KBM-7 (cell line): ENCODE data around the gene SH3GL3.
A peak's percentile ranks its signal among the peaks of the same experiment; 100 is the strongest.

ENCODE experiments used
- DNase-seq: peaks from one replicate; pipeline ENCODE4 v3.0.0-alpha.2; 2015
- in situ Hi-C: fragments of 300-500 bp; cut with MboI; formaldehyde crosslinking; loops from 2 replicates; pipeline ENCODE4 v1.14.3; 2020; ENCODE audit warnings: low sequenced_read_pairs, low pct_unique_long_range_greater_than_20kb, mixed read lengths

The SH3GL3 gene

DNA sequence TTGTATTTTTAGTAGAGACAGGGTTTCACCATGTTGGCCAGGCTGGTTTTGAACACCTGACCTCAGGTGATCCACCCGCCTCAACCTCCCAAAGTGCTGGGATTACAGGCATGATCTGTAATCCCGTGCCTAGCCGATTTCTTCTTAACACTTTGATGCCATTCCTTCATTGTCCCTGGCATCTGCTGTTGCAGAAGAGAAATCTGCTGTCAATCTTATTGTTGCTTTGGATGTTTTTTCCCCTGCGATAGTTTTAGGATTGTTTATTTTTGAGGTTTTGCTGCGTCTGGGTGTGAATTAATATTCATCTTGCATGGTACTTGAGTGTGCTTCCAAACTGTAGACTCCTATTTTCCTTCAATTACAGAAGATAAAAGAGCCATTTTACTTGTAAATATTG is 107.4 kb downstream of the SH3GL3 start:
- DNase-seq: no peak
- in situ Hi-C loops: loop anchor here (25.0 kb wide), 1 partner anchor 292 kb away; no protein-coding TSS in a partner anchor

DNA sequence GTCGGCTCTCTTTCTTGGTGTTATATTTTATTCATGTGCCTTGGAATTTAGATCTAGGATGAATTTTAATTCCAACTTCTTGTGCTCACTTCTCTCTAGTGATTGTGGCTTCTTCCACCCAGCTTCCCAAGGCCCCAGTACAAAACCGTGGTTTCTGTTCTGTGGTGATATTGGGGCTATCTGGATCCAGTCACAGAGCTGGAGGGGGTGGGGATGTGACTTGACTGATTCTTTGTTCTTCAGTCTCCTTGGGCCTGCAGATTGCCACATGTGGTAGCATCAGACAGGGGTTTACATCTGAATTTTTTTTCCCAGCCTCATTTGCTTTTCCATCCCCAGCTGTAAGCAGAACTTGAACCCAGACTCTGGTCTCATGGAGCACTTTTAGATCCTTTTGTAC is 108.2 kb downstream of the SH3GL3 start:
- DNase-seq: no peak
- in situ Hi-C loops: loop anchor here (25.0 kb wide), 1 partner anchor 293 kb away; no protein-coding TSS in a partner anchor

DNA sequence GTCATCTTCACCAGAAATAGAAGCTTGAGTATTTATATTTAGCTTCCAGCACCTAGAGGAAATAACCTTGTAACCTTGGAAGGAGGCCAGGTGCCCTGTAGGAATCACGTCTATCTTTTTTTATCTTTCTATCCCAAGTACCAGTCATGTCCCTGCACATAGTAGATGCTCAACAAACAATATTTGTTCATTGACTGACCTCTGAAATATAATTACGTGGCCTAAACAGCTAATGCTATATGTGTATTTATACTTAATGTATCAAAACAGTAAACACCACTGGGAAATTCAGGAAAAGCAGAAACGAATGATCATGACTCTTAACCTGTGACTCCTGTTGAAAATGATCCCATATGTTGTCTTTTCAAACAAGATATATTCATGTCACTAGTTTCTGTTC is 108.9 kb downstream of the SH3GL3 start:
- DNase-seq: no peak
- in situ Hi-C loops: loop anchor here (25.0 kb wide), 1 partner anchor 294 kb away; no protein-coding TSS in a partner anchor

DNA sequence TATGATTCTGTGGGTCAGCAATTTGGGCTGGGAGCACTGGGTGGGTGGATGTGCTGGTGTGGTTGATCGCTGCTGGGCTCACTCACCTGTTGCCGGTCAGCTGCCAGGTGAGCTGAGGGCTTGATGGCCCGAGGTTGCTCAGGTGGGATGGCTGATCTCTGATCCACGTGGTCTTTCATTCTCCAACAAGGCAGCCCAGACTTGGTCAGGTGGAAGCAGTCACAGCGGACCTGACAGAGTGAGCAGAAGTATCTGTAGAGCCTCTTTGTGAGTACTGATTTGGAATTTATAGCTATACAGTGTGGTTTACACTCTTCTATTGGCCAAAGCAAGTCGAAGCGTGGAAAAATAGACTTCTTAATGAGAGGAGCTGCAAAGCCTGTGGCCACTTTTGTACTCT is 109.6 kb downstream of the SH3GL3 start:
- no peak for DNase-seq
- in situ Hi-C loops: loop anchor here (25.0 kb wide), 1 partner anchor 294 kb away; no protein-coding TSS in a partner anchor

DNA sequence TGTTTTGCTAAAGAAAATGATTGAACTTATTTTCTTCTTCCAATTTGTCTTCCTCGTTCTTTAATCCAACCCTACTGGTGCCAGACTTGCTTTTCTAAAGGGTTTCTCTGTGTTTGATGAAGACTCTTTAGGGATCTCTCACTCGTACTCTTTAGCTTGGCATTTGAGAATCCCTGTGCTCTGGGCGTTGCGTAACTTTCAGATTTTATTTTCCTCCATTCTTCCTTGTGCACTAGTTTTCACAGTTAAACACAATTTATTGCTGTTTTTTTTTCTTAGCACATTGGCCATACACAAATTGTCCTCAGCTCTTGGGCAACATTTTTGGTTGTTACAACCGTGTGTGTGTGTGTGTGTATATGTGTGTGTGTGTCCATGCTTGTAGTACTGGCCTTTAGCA is 111.0 kb downstream of the SH3GL3 start:
- DNase-seq: no peak
- in situ Hi-C loops: loop anchor here (25.0 kb wide), 1 partner anchor 296 kb away; no protein-coding TSS in a partner anchor

DNA sequence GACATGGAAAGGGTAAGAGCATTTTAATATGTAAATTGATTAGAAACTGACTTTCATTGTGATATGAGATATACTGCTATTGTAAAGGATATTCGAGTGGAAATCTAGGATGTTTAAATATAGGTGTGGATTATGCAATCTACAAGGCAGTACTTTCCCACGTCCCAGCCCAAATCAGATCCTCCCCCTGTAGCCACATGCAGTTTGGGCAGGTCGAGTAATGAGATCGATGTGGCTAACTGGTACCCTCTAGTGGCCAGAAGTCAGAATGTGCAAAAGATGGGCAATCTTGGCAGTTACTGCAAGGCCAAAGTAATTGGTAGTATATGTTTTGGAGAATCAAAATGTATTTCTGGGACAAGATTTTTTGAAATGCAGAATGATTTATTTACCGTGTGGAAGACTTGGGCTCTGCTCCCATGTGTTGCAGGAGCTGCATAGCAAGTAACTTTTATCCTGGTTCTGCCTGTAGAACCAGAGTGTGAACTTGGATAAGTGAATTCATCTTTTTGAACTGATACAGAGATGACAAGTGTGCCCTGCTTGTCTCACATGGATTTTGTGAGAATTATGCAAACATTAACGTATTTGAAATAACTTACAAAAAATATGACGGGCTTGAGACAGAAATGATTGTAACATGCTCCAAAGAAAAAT is 112.3 kb downstream of the SH3GL3 start:
- in situ Hi-C loops: loop anchor here (25.0 kb wide), 1 partner anchor 297 kb away; no protein-coding TSS in a partner anchor
- peak; percentile 85 for DNase-seq

DNA sequence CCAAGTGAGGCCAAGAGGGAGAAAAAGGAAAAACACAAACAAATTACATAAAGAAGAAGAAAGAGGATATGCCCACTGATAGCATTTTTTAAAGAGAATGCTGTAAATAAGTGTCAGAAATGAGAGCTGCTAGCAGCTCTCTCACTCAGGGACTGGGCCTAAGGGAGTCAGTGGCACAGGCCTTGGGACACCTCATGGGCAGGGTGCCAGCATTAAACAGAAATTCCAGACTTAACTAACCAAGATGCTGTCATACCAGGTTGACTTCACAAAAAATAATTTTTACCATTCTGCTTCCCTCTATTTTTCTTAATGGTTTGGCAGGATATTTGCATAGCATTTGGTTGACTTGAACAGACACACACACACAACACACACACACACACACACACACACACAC is 114.5 kb downstream of the SH3GL3 start:
- in situ Hi-C loops: loop anchor here (10.0 to 25.0 kb wide), 2 partner anchors 127 to 299 kb away; no protein-coding TSS in a partner anchor
- no peak for DNase-seq

DNA sequence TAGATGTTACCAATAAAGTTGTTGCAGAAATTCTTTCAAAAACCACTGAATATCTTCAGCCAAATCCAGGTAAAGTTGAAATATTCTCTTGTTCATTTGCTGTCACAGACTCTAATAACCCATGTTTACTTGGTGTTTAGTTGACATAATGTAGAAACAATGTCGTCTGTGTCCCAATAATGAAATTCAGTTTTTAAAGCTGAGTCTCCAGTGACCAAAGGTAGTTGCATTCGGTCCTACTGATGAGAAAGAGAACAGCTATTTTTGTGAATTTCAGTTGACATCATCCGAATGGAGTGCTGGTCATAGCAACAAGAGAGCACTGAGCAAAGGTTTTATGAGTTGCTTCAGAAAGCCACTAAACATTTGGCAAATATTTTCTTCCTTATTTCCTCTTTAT is 118.0 kb downstream of the SH3GL3 start:
- DNase-seq: no peak
- in situ Hi-C loops: loop anchor here (10.0 to 25.0 kb wide), 2 partner anchors 130 to 303 kb away; no protein-coding TSS in a partner anchor

DNA sequence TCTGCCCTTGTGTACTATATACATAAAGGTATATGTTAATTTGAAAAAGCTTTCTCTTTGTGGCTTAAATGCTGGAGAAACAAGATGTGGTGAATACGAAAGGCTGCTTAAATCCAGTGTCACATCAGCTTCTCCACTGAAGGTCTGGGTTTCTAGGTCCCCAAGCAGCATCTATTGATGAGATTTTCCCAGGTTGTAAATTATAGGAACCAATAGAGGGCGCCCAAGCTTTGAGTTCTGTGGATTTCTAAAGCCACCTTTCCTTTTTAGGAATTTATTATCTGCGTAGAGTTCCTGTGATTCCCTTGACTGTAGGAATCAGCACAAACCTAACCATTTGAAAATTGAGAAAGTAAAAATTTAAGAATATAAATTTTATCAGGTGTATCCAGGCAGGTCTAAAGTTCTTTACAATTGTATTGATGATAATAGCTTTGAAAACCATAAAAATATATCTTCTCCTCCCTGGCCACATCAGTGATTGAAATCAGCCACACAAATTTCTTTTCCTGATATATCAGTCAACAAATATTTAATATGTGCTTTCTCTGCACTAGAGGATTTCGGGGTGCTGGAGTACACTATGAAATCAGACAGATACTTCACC is 118.5 kb downstream of the SH3GL3 start:
- in situ Hi-C loops: loop anchor here (10.0 to 25.0 kb wide), 2 partner anchors 131 to 303 kb away; no protein-coding TSS in a partner anchor
- peak; percentile 68 for DNase-seq

DNA sequence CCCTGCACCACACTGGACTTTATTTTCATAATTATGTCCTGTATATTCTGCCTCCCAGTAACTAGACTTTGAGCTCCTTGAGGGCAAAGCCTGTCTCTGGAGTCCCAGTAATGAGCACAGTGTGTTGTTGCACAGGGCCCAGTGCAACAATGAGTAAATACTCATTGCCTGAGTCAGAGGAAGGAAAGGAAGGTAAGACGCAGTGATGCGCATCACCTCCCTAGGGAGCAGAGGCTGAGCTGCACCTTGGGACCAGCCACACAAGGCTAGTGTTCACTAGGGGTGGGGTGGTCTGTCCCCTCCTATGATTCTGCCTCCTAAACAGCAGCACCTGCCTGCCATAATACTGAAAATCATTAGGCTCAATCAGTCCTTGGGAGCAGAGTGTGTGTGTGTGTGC is 120.2 kb downstream of the SH3GL3 start:
- DNase-seq: no peak
- in situ Hi-C loops: loop anchor here (10.0 to 25.0 kb wide), 2 partner anchors 133 to 305 kb away; no protein-coding TSS in a partner anchor

DNA sequence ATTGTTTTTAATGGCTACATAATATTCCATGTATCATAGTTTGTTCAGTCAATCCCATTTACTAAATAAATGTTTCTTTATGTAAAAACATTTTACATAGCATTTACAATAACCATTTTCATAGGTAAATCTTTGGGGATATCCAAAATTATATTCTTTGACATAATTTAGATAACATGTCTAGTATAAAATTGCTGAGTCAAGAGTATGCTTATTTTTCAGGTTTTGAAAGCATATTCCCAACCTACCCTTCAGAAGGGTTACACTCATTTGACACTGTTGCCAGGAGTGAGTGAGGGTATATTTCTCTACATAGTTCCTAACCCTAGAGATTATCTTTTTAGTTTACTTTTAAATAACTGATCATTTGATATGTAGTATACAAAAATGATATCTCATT is 122.2 kb downstream of the SH3GL3 start:
- no peak for DNase-seq
- in situ Hi-C loops: loop anchor here (10.0 to 25.0 kb wide), 2 partner anchors 135 to 307 kb away; no protein-coding TSS in a partner anchor

DNA sequence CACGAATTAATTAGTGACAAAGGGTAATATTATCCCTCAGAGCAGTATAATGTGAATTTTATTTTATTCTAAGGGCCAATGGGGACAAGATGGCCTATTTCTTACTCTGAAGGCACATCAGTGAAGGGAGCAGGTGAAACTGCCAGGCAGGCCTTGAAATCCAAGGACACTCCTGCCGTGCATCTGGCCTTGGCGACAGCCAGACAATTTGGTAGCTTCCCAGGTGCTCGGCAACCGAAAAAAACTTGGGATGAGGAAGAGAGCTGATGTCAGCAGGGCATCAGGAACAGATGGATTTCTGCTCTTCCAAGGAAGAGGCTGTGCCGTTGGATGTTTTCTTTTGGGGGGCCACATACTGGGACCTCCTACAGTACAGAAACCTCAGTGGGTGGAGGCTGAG is 123.6 kb downstream of the SH3GL3 start:
- DNase-seq: no peak
- in situ Hi-C loops: loop anchor here (25.0 kb wide), 1 partner anchor 308 kb away; no protein-coding TSS in a partner anchor

DNA sequence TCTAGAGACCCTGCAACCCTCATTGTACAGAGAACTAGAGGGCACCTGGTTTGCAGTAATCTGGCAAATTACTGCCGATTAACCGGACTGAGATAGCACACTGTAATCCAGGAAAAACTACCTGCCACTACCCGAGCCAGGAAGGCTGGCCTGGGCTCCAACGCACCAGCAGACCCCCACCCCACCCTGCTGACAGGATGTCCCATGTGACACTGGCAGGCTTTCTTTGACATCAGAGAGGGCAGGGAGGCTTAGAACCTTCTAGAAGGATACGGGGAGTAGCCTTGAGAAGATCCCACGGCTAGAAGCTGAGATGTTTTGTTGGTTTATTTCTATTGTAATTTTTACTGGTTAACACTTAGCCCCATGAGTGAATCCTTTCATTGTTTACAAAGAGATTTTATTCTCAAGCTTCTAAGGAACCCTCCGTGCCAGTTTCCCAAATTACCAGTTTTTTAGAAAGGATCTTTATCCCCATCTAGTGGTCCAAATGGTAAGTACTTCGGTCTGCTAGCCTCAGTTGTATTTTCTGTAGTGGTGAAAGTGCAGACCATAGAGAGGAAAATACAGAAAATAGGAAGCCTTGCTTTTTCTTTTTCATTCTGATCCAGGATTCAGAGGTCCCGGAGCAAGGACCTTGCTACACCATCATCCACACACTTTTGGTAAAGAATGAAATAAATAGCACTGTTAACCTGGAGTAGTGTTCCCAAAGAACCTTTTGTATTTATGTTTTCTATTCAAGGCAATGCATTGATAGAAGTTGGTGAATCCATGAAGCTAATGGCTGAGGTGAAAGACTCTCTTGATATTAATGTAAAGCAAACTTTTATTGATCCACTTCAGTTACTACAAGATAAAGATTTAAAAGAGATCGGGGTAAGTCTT is 124.9 kb downstream of the SH3GL3 start:
- DNase-seq: peak; percentile 59
- in situ Hi-C loops: loop anchor here (25.0 kb wide), 1 partner anchor 310 kb away; no protein-coding TSS in a partner anchor

DNA sequence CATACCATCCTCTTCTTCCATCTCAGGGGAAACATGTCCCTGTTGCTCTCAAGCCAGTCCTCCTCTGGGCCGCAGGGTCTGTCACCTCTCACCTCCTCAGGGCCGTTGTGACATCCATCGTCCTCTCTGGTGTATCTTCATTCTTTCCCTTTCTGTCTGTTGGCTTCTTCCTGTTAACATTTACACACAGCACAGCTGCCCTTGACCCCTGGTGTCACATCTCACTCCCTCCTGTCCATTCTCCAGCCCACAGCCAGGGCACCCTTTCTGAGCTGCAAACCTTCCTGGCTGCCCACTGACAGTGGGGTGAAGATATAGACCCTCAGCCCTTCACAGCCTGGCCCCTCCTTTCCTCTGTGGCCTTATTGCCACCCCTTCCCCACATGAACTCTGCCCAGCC is 127.2 kb downstream of the SH3GL3 start:
- in situ Hi-C loops: loop anchor here (25.0 kb wide), 1 partner anchor 312 kb away; no protein-coding TSS in a partner anchor
- DNase-seq: no peak

DNA sequence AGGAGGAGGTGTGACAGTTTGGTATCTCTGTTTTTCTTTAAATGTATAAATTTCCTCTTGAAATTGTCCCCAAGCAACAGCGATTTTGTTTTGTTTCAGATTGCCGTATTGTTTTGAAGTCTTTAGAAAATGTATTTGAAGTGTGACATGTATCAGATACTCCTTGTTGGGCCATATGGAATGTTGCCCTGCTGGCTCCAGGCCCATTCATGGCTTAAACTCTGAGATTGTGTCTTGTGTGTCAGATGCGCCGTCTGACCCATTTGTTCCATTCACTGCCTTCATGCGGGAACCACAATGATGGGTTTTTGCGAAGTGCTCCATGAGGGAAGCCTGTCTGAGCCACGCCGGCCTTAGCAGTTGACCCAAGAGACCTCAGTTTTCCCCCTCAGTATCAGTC is 131.6 kb downstream of the SH3GL3 start:
- in situ Hi-C loops: no loop called here
- no peak for DNase-seq

DNA sequence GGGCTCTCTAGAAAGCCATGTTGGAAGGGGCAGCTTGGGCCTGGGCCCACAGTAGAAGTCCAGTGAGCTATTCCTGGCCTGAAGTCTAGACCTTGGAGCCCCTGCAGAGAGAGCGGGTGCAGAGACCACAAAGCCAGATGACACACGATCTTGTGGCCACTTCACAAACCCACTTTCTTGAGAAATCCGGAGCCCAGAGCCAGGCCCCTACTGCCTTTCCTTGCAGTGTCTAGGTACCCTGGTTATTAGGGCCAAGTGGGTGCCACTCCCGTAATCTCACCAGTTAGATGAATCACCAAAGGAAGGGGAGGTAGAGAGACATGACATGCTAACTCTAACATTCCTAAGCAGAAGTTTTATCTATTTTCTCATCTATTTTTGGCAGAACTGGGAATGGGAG is 134.2 kb downstream of the SH3GL3 start:
- DNase-seq: no peak
- in situ Hi-C loops: no loop called here

DNA sequence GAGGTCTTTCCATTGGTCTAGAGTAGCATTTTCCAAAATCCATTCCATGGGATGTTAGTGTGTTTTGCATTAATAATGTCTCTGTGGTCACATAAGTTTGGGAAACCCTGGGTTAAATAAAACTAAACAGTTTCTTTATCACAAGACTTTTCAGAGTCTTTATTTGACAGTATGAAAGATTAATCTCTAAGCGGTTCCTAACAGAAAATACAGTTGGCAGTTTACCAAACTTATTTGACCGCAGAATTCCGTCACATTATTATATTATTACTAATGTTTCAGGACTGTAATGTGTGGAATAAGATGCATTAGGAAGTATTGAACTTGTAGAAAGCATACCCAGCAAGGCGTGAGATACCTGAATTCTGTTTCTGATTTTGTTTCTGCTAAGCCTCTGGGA is 135.2 kb downstream of the SH3GL3 start:
- no peak for DNase-seq
- in situ Hi-C loops: no loop called here

DNA sequence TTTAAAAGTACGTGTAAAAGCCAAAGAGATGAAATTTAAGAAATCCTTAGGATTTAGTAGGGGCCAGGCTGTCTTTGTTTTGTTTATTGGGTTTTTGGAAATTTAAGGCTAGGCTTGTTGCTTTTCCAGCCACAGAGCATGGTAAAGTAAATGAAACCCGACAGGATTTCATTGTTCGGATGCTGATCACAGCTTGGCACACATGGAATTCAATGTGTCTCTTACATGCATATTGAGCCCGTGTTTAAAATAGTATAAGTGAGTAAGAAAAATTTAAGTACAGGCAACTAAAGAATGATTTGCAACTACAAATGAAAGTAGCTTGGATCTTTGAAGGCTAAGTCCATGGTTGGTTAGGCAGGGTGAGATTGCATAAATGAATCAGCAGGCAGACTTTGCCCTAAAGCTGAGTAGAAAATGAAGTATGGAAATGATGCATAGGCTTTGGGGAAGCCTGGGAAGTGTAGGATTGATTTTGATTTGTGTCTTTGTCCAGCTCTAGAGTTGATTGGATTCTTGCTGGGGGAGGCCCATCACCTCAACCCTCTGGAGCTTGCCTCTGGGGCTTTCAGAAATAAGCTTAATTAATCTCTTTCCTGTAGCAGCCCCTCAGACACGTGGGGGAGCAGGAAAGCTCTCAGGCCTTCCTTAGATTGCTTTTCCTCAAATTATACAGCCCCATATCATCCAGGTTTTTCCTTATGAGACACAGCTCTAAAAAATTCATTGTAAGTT is 138.6 kb downstream of the SH3GL3 start:
- no peak for DNase-seq
- in situ Hi-C loops: no loop called here

DNA sequence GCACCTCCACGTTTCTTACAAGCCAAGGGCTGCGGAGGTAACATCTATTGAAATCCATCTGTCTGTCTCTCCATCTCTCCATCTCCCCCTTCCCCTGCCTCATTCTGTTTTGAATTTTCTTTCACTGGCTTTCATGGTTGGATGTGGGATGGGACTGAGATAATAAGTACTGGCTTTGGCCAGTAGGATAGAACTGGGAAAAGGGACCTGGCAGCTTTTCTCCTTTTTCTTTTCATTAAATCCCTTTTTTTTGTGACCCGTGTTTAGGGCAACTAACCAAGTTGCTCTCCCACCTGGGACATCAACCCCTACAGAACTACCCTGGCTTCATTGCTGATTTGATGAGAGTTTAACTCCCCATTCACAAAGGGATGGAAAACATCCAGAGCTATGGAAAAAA is 139.9 kb downstream of the SH3GL3 start:
- DNase-seq: no peak
- in situ Hi-C loops: no loop called here
